H9 (cell line): ENCODE data around the gene TMEM187. TPM values are rescaled to one million over a fixed set of nuclear protein-coding genes. Genes with fewer than 3 reads are reported as not detected.
A peak's percentile ranks its signal among the peaks of the same experiment; 100 is the strongest.

ENCODE experiments used
- DNase-seq: peaks from one replicate; pipeline ENCODE4 v3.0.0-alpha.2; 2017
- H2AFZ ChIP-seq: one replicate; pipeline ENCODE4 v1.6.1; 2013; ENCODE audit warnings: mild to moderate bottlenecking, low read length, control low read depth, moderate library complexity
- H2AK5ac ChIP-seq: 2 replicates; pipeline ENCODE4 v1.6.1; 2013; ENCODE audit warnings: low read length, control low read depth, mixed read lengths; ENCODE audit not compliant: insufficient read length
- H2BK120ac ChIP-seq: one replicate; pipeline ENCODE4 v1.6.1; 2013; ENCODE audit warnings: low read depth, mild to moderate bottlenecking, low read length, control low read depth, inconsistent platforms; ENCODE audit not compliant: poor library complexity, severe bottlenecking
- H2BK12ac ChIP-seq: 2 replicates; pipeline ENCODE4 v1.6.1; 2013; ENCODE audit warnings: low read length, control low read depth, mixed read lengths, low read depth; ENCODE audit not compliant: insufficient read length
- H2BK15ac ChIP-seq: 2 replicates; pipeline ENCODE4 v1.6.1; 2013; ENCODE audit warnings: low read depth, low read length, control low read depth
- H2BK20ac ChIP-seq: one replicate; pipeline ENCODE4 v1.6.1; 2013; ENCODE audit warnings: low read depth, mild to moderate bottlenecking, low read length, control low read depth, inconsistent platforms; ENCODE audit not compliant: poor library complexity, severe bottlenecking
- H2BK5ac ChIP-seq: 2 replicates; pipeline ENCODE4 v1.6.1; 2013; ENCODE audit warnings: low read length, control low read depth, mixed read lengths; ENCODE audit not compliant: insufficient read length
- H3K14ac ChIP-seq: 2 replicates; pipeline ENCODE4 v1.6.1; 2013; ENCODE audit warnings: low read length, control low read depth; ENCODE audit not compliant: insufficient read depth
- H3K18ac ChIP-seq: 2 replicates; pipeline ENCODE4 v1.6.1; 2013; ENCODE audit warnings: low read depth, mild to moderate bottlenecking, mixed read lengths, low read length, control low read depth; ENCODE audit not compliant: insufficient read length
- H3K23ac ChIP-seq: 2 replicates; pipeline ENCODE4 v1.6.1; 2013; ENCODE audit warnings: low read length, control low read depth, mixed read lengths, low read depth; ENCODE audit not compliant: insufficient read length
- H3K23me2 ChIP-seq: 2 replicates; pipeline ENCODE4 v1.6.1; 2013; ENCODE audit warnings: low read depth, mild to moderate bottlenecking, mixed read lengths, low read length, control low read depth; ENCODE audit not compliant: insufficient read length, poor library complexity, severe bottlenecking
- H3K27ac ChIP-seq: 2 replicates; pipeline ENCODE4 v1.5.1; 2013; ENCODE audit warnings: low read length, control low read depth, mixed read lengths, low read depth; ENCODE audit not compliant: insufficient read length
- H3K27me3 ChIP-seq: 2 replicates; pipeline ENCODE4 v1.6.1; 2013; ENCODE audit warnings: low read length, control low read depth, inconsistent platforms; ENCODE audit not compliant: insufficient read depth
- H3K4ac ChIP-seq: 2 replicates; pipeline ENCODE4 v1.6.1; 2013; ENCODE audit warnings: low read depth, mild to moderate bottlenecking, control low read depth, inconsistent platforms, low read length, moderate library complexity
- H3K4me1 ChIP-seq: 2 replicates; pipeline ENCODE4 v1.6.1; 2013; ENCODE audit warnings: low read length, control low read depth, inconsistent platforms; ENCODE audit not compliant: insufficient read depth
- H3K4me2 ChIP-seq: 2 replicates; pipeline ENCODE4 v1.6.1; 2013; ENCODE audit warnings: low read length, control low read depth, mixed read lengths; ENCODE audit not compliant: insufficient read length, insufficient read depth
- H3K56ac ChIP-seq: 2 replicates; pipeline ENCODE4 v1.6.1; 2013; ENCODE audit warnings: low read depth, mild to moderate bottlenecking, mixed read lengths, low read length, control low read depth; ENCODE audit not compliant: insufficient read length
- H3K79me1 ChIP-seq: 2 replicates; pipeline ENCODE4 v1.6.1; 2013; ENCODE audit warnings: low read depth, mild to moderate bottlenecking, moderate library complexity, low read length, control low read depth, inconsistent platforms; ENCODE audit not compliant: insufficient read depth, poor library complexity, severe bottlenecking
- H3K79me2 ChIP-seq: 2 replicates; pipeline ENCODE4 v1.6.1; 2013; ENCODE audit warnings: low read length, control low read depth, inconsistent platforms; ENCODE audit not compliant: insufficient read depth
- H3K9ac ChIP-seq: 2 replicates; pipeline ENCODE4 v1.6.1; 2013; ENCODE audit warnings: low read length, control low read depth, mixed read lengths; ENCODE audit not compliant: insufficient read length; ENCODE audit errors: extremely low read depth
- H3K9me3 ChIP-seq: one replicate; pipeline ENCODE4 v1.6.1; 2013; ENCODE audit warnings: low read depth, low read length, inconsistent platforms; ENCODE audit not compliant: control insufficient read depth
- H3T11ph ChIP-seq: one replicate; pipeline ENCODE4 v1.6.1; 2013; ENCODE audit warnings: mild to moderate bottlenecking, low read length, control low read depth, inconsistent platforms
- H4K20me1 ChIP-seq: one replicate; pipeline ENCODE4 v1.6.1; 2013; ENCODE audit not compliant: control insufficient read depth, insufficient read length, insufficient read depth
- H4K5ac ChIP-seq: 2 replicates; pipeline ENCODE4 v1.6.1; 2013; ENCODE audit warnings: low read depth, mild to moderate bottlenecking, mixed read lengths, low read length, control low read depth; ENCODE audit not compliant: insufficient read length
- H4K8ac ChIP-seq: replicated peaks from 2 replicates; pipeline ENCODE4 v1.6.1; 2013; ENCODE audit warnings: low read length, control low read depth, mixed read lengths, low read depth; ENCODE audit not compliant: insufficient read length
- H4K91ac ChIP-seq: 2 replicates; pipeline ENCODE4 v1.6.1; 2013; ENCODE audit warnings: low read depth, mild to moderate bottlenecking, moderate library complexity, mixed read lengths, low read length, control low read depth; ENCODE audit not compliant: insufficient read length
- H3K27ac Mint-ChIP-seq, 3 experiments: 2 replicates in 2 of 3; 3 replicates in 1 of 3; pipeline ENCODE4 v1.8.0; 2020 to 2021; ENCODE audit warnings: mixed read lengths in 3 of 3, mild to moderate bottlenecking in 1 of 3, moderate library complexity in 1 of 3
- H3K27me3 Mint-ChIP-seq: 2 replicates; pipeline ENCODE4 v1.8.0; 2021; ENCODE audit warnings: low read depth, mild to moderate bottlenecking, moderate library complexity, mixed read lengths
- H3K36me3 Mint-ChIP-seq, 3 experiments: 2 replicates in 2 of 3; 3 replicates in 1 of 3; pipeline ENCODE4 v1.8.0; 2020 to 2021; ENCODE audit warnings: low read depth in 3 of 3, mixed read lengths in 3 of 3; ENCODE audit not compliant: insufficient read depth in 1 of 3
- H3K4me1 Mint-ChIP-seq, 2 experiments: 2 replicates each; pipeline ENCODE4 v1.8.0; 2020; ENCODE audit warnings: mixed read lengths in 2 of 2
- H3K4me3 Mint-ChIP-seq, 2 experiments: 2 replicates in 1 of 2; 3 replicates in 1 of 2; pipeline ENCODE4 v1.8.0; 2020 to 2021; ENCODE audit warnings: mild to moderate bottlenecking in 2 of 2, mixed read lengths in 2 of 2, moderate library complexity in 1 of 2
- H3K9me3 Mint-ChIP-seq, 2 experiments: 2 replicates in 1 of 2; 3 replicates in 1 of 2; pipeline ENCODE4 v1.8.0; 2020; ENCODE audit warnings: mild to moderate bottlenecking in 2 of 2, mixed read lengths in 2 of 2, moderate library complexity in 1 of 2
- WGBS: extraction: QIAGEN DNeasy Blood & Tissue Kit; methylation state at CpG from one replicate; pipeline ENCODE4 v1.1.7; 2013; ENCODE audit warnings: missing lambda C conversion rate, low lambda C conversion rate, mixed read lengths; ENCODE audit not compliant: insufficient read length; ENCODE audit errors: extremely low coverage; 5-methylcytosine and 5-hydroxymethylcytosine counted together
- microRNA-seq: library from miRNA; unstranded; fragments of <30 nt; microRNA quantifications from one replicate; pipeline ENCODE4, GENCODE V29; 2020; ENCODE audit warnings: borderline microRNAs expressed
- total RNA-seq: library from RNA; stranded (reverse); gene quantifications from 2 replicates; pipeline ENCODE4 v1.2.1, GENCODE V29; 2021
- TF ChIP-seq, protein P1 (sequence below): fragments of 200-600 bp; sonication (generic); conservative IDR thresholded peaks from 3 replicates; pipeline ENCODE4 v1.8.0; 2021; ENCODE audit warnings: antibody characterized with exemption, mild to moderate bottlenecking

Gene TMEM187
- total RNA-seq, 1 experiment from 2014 or later, result 2.7 TPM

DNA sequence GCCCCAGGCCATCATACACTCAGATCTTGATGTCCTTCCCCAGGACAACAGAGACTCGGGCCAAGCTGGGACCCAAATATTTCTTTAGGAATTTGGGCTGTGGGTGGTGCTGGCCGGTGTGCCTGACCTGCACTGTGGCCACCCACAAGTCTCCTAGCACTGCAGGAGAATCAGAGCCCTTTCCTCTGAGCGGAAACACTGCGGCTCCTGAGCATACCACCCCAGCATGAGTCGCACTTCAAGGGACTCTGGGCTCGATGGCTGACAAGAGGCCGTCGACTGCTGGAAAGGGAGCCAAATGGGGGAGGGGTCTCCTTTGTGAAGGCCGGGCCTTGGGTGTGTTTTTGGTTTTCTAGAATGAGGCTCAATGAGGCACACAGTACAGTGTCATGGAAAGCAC, 60.1 kb downstream of the TMEM187 start:
- Mint-ChIP-seq H3K9me3 (peaks cover 83% of the 10 kb centered on the region in 2 experiments), H3K27ac (peak overlapping the region in 1 of 3 experiments; percentile 75; a peak in 1 of 7 replicates), H3K36me3 (peaks cover 31 to 57% (median 52%) of the 10 kb centered on the region in 3 experiments), H3K4me1 (peaks cover 33 to 39% of the 10 kb centered on the region in 2 experiments), H3K4me3 (no peak overlapping the region; a peak in 1 of 5 replicates), H3K27me3 (peaks cover 5% of the 10 kb centered on the region; the same call in 1 of the 2 replicates)
- Histone ChIP-seq H3K27ac (no peak overlapping the region), H2AK5ac (no peak overlapping the region), H2BK5ac (no peak overlapping the region), H4K91ac (no peak overlapping the region), H3K79me2 (no peaks in the 10 kb centered on the region), H3K23ac (no peak overlapping the region), H3K4me2 (no peak overlapping the region), H2BK15ac (no peak overlapping the region), H3T11ph (no peak overlapping the region), H4K5ac (no peak overlapping the region), H3K23me2 (no peaks in the 10 kb centered on the region), H3K56ac (no peak overlapping the region), H3K18ac (no peak overlapping the region), H3K9ac (no peak overlapping the region), H3K14ac (no peak overlapping the region), H2BK12ac (no peak overlapping the region), H3K27me3 (no peaks in the 10 kb centered on the region), H3K9me3 (peaks cover 23% of the 10 kb centered on the region), H3K79me1 (no peaks in the 10 kb centered on the region), H3K4ac (no peak overlapping the region), H4K20me1 (peaks cover 2% of the 10 kb centered on the region), H2AFZ (no peak overlapping the region), H4K8ac (no peak overlapping the region), H2BK120ac (no peak overlapping the region), H2BK20ac (no peak overlapping the region), H3K4me1 (peaks cover 5% of the 10 kb centered on the region; the same call in 1 of the 2 replicates)
- DNase-seq, result no peak
- no CpG with 5 or more reads among the region's 9 CpGs for WGBS
- TF ChIP-seq, protein P1, sequence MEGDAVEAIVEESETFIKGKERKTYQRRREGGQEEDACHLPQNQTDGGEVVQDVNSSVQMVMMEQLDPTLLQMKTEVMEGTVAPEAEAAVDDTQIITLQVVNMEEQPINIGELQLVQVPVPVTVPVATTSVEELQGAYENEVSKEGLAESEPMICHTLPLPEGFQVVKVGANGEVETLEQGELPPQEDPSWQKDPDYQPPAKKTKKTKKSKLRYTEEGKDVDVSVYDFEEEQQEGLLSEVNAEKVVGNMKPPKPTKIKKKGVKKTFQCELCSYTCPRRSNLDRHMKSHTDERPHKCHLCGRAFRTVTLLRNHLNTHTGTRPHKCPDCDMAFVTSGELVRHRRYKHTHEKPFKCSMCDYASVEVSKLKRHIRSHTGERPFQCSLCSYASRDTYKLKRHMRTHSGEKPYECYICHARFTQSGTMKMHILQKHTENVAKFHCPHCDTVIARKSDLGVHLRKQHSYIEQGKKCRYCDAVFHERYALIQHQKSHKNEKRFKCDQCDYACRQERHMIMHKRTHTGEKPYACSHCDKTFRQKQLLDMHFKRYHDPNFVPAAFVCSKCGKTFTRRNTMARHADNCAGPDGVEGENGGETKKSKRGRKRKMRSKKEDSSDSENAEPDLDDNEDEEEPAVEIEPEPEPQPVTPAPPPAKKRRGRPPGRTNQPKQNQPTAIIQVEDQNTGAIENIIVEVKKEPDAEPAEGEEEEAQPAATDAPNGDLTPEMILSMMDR, result no peak

Small RNAs within 50 kb of the gene (microRNA-seq; reads per million reads assigned to microRNA genes)
- not detected for gene MIR3202-1
- gene MIR3202-2, result not detected
- gene MIR718, result not detected

Other genes starting within 250 kb of the TMEM187 start
- 138 and 140 TPM in 2 replicates for gene BCAP31, start 248.4 kb upstream of the TMEM187 start, total RNA-seq
- 10.2 and 11.1 TPM in 2 replicates for gene ABCD1, start 247.9 kb upstream of the TMEM187 start, total RNA-seq
- 1.8 and 1.9 TPM in 2 replicates for gene PLXNB3, start 208.5 kb upstream of the TMEM187 start, total RNA-seq
- not detected in 2 replicates for gene SRPK3, start 191.7 kb upstream of the TMEM187 start, total RNA-seq
- 43.2 and 47.1 TPM in 2 replicates for gene IDH3G, start 178.4 kb upstream of the TMEM187 start, total RNA-seq
- gene SSR4, start 178.1 kb upstream of the TMEM187 start, total RNA-seq, result 179 and 193 TPM in 2 replicates
- 110 and 118 TPM in 2 replicates for gene PDZD4, start 142.2 kb upstream of the TMEM187 start, total RNA-seq
- gene L1CAM, start 86.6 kb upstream of the TMEM187 start, total RNA-seq, result 19.9 and 22.7 TPM in 2 replicates
- gene AVPR2, start 68.1 kb upstream of the TMEM187 start, total RNA-seq, result not detected in 2 replicates
- 37.8 and 40.6 TPM in 2 replicates for gene ARHGAP4, start 46.5 kb upstream of the TMEM187 start, total RNA-seq
- 101 and 103 TPM in 2 replicates for gene NAA10, start 37.7 kb upstream of the TMEM187 start, total RNA-seq
- 7.1 and 8.4 TPM in 2 replicates for gene RENBP, start 28.1 kb upstream of the TMEM187 start, total RNA-seq
- 137 and 144 TPM in 2 replicates for gene HCFC1, start 936 bp upstream of the TMEM187 start, total RNA-seq
- gene IRAK1, start 47.1 kb downstream of the TMEM187 start, total RNA-seq, result 85.3 and 98.4 TPM in 2 replicates
- 30.4 and 32.2 TPM in 2 replicates for gene MECP2, start 125.0 kb downstream of the TMEM187 start, total RNA-seq
- gene OPN1LW, start 171.5 kb downstream of the TMEM187 start, total RNA-seq, result not detected in 2 replicates
- gene OPN1MW, start 209.8 kb downstream of the TMEM187 start, total RNA-seq, result not detected in 2 replicates
- gene OPN1MW2, start 247.0 kb downstream of the TMEM187 start, total RNA-seq, result not detected in 2 replicates